NCI-H460 (cell line): ENCODE measurements around the gene PTPN14. TPM values are rescaled to one million over a fixed set of nuclear protein-coding genes. Genes with fewer than 3 reads are reported as not detected.
"Not testable (repeated sequence)": the region's sequence is repeated elsewhere in the genome, so short reads cannot be mapped to it uniquely, and the experiment has no call there.

Experiments used
- DNase-seq: peaks from one replicate; pipeline ENCODE4 v3.0.0-alpha.2; 2016; ENCODE audit warnings: low read depth; ENCODE audit errors: extremely low read depth
- total RNA-seq: library from RNA; depleted of rRNA; stranded (reverse); fragments of >200 nt; shearing (Covaris generic); gene quantifications from 2 replicates; pipeline ENCODE4 v1.2.3, GENCODE V29; 2014

Gene PTPN14
- total RNA-seq, 1 experiment from 2014 or later = 58.3 TPM

DNA sequence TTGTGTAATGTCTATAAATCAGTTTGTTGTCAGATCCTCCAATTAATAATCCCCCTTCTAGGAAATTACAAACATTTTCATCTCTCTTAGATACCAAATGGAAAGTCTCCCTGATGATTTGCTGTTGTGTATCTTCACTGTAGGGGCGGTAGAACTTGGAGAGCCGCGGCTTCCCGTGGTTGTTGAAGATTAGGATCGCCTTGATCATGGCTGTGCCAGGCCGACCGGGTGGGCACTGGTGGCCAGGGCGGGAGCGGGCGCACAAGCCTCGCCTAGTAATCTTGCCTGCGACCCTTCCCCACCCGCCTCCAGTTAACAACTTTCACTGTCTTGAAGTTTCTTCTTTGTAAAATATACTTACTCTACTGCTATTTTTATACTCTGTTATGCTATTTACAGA lies 68.2 kb downstream of the PTPN14 start:
- not testable (repeated sequence) for DNase-seq

DNA sequence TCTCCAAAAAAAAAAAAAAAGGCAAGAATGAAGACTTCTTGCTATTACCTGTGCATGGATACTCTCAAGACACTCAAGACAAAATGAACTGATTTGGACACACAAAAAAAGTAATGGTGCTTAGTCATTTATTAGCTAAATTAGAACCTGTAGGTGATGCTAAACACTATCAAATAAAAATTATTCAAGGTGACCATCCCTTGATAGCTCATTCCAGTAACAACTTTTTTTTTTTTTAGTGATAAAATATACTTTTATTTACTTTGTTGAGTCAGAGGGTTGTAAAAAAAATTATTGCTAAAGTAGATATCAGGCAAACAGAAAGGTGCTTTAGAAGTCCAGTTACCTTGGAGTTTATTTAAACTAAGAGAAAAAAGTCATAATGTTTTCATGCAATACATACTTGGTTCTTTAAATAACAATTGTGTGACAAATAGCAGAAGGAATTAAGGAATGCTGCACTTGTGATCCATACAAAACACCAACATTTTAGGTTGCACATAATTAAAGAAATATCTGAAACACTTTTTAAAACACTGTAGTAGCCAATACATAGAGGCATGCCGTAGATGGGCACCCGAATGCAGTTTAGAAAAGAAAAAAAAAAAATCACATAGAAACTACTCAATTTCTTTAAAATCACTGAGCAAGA lies 69.3 kb downstream of the PTPN14 start:
- not testable (repeated sequence) for DNase-seq

DNA sequence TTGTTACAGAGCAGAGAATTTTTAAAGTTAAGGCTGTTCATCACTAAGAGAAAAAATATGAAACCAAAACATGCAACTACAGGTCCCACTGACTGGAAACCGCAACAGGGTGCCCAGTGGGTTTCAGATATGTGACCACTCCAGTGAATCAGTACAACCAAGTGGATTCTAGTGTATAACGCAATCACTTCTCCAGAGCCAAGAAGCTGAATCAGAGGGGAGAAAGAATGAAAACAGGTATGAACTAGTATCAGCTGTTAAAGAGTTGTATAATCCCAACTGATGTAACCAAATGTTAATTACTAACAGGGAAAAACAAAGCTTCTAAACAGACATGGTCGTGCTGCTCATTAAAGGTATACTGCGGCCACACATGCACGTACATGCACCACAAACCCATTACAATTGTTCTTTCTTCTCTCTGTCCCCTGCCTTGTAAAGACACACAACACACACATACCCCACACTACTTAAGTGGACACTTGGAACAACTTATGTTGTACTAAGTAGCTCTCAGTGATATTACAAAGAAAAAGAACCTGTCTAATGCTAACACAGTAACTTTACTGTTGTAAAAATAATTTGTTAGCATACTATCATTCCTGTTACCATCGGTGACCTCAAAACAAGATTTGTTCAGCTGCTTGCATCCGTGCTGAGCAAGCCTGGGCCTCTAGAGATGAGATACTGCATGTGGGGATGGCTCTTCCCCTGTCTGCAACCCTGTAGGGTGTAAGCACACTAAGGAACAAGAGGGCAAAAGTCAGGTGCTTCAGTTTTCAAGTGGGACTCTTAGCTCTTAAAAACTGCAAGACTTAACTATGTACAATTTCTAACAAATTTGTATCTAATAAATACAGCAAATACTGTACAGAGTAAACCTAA lies 74.2 kb downstream of the PTPN14 start:
- no peak for DNase-seq

DNA sequence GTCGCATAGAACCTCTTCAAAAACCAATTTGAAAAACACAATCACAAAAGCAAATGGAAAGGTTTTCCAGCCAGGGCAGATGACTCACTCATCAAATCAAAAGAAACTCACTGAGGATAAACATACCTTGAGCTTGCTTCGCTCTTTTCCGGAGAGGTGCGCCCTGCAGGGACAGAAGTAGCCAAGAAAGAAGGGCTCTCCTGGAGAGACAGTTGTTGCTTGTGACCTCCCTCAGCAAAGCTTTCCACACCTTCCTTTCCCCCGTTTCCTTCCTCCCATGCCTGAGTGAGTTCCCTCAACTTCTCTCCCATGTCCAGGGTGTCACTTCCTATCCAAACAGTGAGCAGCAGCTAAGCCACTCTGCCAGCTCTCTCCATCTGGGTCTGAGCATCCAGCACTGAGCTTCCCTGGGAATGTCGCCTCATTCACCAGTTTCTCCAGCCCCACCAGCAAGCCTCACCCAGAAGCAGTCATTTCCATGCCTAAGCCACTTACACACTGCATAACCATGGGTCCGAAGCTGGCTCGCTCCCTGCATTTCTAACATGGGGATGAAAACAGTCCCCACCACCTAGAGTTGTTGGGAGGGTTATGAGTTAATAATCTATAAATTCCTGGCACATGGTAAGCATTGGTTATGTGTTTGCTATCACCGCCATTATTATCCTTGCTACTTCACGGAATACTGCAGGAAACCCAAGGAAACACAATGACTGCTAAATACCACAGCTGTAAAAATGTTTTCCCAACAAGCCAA lies 75.0 kb downstream of the PTPN14 start:
- no peak for DNase-seq

DNA sequence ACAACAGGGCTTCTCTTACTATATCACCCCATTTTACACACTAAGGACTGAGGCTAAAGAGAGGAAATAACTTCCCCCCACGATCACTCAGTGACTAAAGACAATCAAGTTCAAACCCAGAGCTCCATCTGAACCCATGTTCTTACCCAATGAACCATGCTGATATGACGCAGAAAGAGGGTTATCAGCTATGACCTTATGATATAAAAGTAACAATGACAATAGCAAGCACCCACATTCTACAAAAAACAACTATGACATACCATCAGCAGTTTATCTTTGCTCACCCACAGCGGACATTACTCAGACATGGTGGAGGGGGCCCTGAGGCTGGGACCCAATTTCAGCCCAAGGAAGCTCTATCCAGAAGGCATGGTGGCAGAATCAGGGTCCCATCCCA lies 75.7 kb downstream of the PTPN14 start:
- no peak for DNase-seq

DNA sequence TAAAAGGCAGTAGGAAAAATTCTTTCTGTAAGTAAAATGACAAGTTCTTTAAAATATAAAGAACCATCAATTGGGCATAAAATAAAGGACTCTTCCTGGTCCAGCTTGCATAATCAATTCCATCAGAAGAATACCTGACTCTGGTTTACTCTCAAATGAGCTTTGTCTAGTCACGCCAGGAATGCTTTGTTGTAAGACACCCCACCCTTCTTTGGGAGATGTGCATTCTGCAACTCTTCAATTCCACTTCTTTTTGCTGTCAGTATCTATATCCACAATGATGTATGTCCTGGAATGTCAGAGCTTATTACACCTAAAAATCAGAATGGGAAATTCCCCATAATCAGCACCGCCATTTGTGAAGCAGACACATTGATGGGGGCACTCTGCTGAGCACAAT lies 76.1 kb downstream of the PTPN14 start:
- DNase-seq = no peak

DNA sequence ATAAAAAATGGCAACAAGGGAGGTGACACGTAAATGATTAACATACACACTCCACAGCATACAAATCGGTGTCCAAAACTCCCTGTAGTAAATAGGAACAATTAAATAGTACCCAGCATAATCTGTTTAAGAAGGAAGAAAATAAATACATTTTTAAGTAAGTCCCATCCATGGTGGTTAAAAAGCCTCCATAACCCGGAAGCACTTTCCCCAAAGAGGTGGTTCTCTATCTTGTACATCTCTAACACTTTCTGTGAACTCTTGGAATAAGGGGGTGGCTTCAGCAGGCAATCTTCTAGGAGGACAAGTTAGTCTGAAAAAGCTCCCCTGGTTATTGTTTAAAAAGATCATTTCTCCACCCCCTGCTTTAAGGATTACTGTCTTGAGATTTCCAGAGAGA lies 76.9 kb downstream of the PTPN14 start:
- DNase-seq = no peak

DNA sequence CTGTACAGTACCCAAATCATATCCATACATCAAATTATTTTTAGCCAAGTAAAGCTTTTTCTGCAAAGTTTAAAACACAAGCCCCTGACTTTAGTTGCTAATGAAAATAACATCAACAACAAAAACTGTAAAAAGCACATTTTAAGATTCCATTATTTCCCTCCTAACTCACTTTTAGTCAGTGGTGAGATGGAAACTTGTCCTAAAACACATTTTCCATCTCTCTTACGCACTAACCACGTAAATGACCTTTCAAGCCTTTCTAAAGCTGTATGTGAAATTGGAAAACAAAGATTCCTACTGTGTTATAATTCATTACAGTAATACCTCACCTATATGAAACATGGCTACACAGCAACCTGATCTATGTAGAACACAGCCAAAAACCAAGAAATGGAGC lies 77.5 kb downstream of the PTPN14 start:
- no peak for DNase-seq

DNA sequence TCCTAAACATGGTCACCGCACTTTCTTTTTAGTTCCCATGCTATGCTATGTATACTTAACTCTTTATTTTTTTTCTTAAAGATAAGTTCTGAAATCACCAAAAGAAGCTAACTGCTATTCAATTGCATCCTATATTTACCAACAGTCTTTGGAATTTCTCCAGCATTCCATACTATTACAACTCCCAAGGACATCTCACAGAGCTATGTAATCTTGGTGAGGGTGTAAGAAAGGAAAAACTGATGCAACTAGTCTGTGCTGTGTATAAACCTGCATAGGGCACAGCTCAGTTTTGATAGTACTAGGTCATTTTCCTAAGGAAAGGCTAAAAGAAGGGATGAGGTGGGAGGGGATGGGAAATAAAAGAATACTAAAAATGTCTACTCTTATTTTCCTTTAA lies 78.0 kb downstream of the PTPN14 start:
- peak; percentile 97 for DNase-seq

DNA sequence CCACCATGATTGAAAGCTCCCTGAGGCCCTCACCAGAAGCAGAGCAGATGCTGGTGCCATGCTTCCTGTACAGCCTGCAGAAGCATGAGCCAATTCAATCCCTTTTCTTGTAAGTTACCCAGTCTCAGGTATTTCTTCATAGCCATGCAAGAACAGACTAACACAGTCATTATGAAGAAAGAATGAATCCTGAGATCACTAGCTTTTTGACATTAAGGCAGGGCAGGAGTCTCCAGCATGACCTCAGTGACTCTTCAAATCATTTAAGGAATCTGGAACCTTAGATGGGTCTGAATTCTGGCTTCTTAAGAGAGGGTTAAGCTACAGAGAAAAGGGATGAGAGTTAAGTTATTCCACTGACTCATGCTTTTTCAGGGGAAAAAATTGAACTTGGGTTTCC lies 79.0 kb downstream of the PTPN14 start:
- peak; percentile 81 for DNase-seq

DNA sequence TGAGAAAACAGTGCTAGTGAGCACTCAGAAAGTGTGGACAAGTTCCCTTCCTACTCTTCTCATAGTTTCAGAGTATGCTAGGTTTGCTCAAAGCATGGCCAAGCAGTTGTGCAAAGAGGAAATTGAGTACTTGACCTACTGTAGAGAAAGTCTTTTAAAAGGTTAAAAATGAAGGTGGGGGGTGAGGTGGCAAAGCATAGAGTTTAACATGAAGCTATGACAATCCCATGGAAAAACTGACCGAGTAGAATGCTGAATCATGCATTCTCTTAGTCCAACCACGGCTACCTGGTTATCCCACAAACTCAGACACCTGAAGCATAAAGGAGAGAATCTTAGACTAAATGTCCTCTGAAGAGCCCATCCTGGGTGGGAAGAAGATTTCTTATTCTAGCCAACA lies 79.9 kb downstream of the PTPN14 start:
- no peak for DNase-seq

DNA sequence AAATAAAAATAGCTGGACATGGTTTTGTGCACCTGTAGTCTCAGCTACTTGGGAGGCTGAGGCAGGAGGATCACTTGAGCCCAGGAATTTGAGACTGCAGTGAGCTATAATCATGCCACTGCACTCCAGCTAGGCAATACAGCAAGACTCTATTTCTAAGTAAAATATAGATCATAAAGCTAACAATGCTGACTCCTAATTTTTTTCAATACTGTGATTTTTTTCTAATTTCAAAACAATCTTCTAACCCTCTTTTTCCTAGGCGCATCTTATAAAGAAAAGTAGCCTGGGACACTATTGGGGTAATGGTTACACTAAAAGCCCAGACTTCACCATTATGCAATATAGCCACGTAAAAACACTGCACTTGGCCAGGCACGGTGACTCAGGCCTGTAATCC lies 81.3 kb downstream of the PTPN14 start:
- DNase-seq = no peak

DNA sequence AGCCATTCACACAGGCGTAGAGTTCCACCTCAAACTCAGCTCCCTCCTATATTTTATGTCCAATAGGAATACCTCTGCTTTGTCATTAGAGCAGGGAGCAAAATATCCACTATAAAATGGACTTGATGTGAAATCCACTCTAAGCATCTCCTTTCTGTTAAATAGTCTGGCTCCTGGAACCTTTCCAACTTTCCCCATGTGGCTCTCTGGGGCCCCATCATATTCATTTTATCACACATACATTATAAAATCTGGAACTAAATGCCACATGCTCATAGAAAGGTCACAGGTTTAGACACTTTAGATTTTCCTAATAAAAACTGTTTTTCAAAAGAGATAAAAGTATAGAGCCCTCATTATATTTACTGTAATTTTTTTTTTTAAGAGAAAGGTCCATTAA lies 82.1 kb downstream of the PTPN14 start:
- peak; percentile 77 for DNase-seq

DNA sequence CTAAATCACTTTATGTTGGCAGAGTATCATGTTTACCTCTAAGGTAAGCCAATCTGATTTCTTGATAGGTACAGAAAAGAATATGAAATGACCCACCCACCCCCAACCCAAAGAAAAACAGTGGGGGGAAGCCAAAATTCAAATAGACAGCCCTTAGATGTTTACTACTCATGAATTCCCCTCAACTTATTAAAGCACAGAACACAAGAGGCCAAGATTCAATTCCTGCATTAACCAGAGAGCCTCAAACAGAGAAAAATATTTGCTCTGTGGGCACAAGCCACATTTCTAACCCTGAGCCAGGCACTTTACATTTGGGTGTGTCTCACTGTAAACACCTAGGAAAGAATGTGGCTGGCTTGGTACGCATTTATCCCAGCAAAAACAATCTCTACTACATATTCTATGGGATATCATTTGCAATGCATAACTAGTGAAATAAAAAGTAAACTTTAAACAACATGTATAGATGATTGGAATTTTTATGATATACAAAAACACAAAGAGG lies 84.3 kb downstream of the PTPN14 start:
- DNase-seq = no peak

DNA sequence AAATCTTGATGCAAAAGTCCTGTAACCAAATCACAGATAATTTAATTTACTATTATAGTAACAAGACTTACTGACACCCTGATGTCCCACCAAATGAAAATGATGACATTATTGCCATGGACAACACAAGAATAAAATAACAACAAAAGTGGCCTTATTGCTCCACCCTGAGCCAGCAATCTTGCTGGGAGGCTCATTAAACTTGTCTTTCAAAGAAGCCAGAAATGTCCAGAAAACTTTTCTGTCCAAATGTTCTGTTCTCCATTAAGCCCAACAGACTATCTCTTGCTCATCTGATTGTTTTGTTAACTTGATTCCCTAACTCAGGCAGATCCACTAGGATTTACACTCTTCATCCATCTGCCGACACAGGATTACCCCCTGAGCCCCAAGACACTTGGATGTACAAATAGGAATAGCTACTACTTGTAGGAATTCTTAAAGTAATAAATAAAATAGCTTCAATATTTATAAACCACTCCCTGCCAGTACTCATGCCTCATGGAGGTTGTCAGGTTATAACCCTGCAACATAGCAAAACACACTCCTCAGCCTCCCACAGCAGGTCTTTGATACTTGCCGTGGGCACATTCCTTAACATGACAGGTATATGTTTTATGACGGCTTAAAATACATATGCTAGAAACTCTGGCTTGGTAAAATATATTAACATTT lies 84.9 kb downstream of the PTPN14 start:
- DNase-seq = no peak

DNA sequence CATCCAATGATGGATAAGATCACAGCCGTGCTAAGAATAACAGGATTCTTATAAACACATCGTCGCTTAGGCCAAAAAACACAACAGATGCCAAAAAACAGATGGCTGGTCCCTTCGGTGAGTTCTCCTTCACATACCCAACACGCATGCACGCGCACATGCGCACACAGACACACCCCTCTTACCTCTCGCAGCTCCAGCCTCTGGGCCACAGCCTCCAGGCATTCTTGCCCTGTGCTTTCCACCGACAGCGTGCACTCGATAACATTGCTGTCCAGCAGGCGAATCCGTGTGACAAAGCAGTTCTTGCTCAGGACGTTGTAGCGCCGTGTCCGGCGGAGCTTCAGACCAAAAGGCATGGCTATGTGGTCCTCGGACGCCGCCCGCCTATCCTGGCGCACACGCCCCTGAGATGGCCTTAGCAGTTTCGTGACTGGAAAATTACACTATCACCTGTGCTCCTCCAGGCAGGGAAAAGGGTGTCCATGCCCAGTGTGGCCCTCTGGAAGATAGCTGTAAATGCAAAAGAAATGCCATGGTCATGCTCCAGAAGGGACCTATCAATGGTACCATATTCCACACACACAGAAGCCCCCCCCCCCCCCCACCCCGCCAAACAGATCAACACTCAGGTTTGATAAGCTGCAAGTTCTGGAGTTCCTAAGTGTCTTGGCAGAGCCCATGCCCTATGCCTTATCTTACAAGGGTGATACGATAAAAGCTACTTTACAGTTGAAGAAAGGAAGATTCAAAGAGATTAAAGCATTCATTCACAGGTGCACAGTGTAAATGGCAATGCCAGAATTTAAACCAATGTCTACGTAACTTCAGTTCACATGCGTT lies 86.7 kb downstream of the PTPN14 start:
- no peak for DNase-seq

DNA sequence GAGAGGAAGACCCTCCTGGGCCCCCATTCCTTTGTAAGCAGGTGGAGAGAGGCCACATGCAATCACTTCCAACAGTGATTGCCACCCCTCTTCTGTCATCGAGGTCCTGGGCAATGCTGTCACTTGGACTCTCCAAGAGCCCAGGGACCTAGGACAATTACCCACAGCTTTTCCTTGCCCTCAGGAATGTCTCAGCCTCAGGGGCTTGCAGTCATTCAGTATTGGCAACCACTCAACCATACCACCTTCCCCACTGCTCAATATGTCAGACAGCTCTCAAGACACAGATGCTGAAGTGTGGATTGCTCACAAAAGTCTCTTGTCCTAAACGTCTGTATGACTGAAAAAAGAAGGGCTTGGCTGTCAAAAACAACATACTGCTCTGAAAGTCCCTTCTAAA lies 87.8 kb downstream of the PTPN14 start:
- no peak for DNase-seq

DNA sequence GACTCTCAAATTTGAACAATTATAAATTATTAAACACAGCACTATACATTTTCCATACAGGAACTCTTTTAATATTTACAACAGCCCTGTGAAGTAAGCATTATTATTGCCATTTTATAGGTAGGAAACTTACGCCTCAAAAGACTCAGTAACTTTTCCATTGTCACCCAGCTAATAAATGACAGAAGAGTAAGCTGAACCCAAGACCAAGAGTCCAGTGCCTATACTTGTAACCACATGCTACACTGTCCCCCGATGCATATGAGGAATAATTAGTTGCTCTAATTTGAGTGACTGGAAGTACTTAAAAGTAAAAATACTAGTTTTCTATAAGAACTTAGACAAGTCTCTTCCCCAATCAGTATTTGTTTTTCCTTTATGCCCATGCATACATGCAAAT lies 88.5 kb downstream of the PTPN14 start:
- DNase-seq = no peak

DNA sequence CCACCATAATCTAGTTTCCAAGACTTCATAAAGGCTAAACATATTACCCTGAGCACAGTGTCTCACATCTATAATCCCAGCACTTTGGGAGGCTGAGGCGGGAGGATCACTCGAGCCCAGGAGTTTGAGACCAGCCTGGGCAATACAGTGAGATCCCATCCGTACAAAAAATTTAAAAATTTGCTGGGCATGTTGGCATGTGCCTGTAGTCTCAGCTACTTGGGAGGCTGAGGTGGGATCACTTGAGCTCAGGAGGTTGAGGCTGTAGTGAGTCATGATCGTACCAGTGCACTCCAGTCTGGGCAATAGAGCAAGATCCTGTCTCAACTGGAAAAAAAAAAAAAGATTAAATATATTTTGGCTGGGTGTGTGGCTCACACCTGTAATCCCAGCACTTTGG lies 90.1 kb downstream of the PTPN14 start:
- DNase-seq = no peak
